GM18526 (cell line): ENCODE data around the gene TOP1.

ENCODE experiments used
- POLR2A ChIP-seq: IDR thresholded peaks from 3 replicates; pipeline ENCODE4 v1.6.1; 2011; ENCODE audit not compliant: insufficient read length; ENCODE audit errors: extremely low read depth

Gene TOP1

DNA sequence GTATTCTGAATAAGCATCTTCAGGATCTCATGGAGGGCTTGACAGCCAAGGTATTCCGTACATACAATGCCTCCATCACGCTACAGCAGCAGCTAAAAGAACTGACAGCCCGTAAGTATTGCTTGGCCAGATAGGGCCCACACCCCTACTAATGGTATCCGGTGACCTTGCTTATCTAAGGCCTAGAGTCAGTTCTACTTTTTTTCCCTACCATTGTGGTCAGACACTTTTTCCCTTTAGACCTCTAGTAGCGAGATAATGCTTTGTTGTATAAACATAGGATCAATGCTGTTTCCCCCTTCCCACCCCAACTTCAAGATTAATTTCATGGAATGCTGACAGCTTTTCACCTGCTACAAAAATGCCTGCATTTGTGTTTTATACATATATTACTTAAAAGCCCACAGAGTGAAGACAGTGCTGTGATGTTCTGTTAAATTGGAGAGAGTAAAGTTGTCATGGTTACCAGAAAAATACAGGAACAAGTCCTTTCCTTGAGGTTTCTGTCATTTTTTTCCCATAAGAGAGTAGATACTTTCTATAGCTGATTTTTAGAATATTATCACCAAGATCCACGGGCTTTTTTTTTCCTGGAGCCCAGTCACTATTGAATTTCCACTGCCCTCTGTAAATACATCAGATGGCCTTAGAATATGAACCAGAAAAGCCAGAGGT is 87.8 kb downstream of the TOP1 start:
- TF ChIP-seq POLR2A = no peak

DNA sequence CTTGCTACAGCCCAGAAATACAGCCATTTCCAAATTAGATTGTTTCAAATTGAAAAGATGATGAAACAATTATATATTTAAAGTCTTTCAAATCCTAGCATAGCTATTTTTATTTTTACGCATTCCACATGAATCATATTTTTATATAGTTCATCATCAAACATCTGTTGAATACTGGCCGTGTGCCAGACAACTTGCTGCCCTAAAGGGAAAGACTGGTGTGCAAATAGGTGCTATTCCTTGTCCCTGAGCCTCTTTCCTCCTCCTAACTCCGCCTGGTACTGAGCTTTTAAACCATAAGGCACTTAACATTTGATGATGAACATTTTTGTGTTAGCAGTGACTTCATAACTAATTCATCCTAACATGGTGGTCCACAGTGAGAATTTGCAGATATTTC is 90.0 kb downstream of the TOP1 start:
- no peak for TF ChIP-seq POLR2A

DNA sequence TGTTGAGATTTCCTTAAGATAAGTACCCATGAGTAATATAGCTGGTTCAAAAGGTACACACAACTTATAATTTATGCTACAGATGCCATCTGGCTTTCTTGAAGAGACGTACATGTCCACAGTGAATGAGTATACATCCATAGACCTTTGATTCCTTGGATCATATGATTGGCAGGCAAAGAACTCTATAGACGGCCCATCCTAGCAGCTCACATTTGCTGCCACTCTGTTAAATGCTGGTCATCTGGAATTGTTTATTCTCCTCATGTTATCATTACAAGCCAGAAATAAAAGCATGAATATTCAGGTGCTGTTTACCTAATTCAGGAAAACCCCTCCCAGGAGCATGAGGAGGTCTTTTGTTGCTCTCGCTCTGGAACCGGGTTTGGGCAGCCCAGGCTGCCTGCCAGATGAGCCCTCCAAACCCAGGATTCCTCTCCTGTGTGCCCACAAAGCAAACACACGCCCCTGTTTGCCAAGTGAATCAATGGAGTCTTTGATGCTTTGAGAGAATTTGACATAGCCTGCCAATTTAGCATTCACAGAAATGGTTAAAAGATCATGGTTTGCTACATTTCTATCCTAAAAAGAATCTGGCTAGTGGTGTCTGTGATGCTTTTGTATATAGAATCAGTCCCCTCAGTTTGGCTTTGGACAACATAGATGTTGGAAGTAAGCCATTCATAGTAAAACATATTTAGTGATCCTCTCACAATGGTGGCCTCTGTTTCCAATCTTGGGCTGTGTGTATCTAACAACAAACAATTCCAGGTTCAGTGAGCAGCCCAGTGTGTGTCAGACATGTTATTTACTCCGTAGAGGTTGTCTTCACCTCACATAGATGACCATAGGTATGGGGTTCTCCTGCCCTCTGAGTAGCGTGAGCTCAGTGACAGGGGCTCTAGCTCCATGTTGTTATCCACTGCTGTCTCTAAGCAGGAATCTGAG is 91.3 kb downstream of the TOP1 start:
- TF ChIP-seq POLR2A = no peak

DNA sequence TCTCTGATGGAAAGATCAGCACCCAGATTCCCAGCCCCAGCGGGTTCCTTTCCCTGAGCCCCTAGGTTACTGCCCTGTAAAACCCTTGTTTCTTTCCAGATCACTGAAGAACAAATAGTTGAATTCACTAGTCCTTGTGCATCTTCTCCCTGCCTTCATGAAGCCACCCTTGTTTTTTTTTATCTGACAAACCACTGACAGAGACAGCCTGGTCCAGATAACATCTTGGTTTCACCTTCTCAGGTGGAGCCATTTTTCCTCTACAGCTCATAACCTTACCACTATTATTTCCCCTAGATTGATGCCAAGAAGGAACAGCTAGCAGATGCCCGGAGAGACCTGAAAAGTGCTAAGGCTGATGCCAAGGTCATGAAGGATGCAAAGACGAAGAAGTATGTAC is 92.8 kb downstream of the TOP1 start:
- no peak for TF ChIP-seq POLR2A

DNA sequence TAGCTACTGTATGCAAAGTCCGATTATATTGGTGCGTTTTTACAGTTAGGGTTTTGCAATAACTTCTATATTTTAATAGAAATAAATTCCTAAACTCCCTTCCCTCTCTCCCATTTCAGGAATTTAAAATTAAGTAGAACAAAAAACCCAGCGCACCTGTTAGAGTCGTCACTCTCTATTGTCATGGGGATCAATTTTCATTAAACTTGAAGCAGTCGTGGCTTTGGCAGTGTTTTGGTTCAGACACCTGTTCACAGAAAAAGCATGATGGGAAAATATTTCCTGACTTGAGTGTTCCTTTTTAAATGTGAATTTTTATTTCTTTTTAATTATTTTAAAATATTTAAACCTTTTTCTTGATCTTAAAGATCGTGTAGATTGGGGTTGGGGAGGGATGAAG is 95.0 kb downstream of the TOP1 start:
- no peak for TF ChIP-seq POLR2A

DNA sequence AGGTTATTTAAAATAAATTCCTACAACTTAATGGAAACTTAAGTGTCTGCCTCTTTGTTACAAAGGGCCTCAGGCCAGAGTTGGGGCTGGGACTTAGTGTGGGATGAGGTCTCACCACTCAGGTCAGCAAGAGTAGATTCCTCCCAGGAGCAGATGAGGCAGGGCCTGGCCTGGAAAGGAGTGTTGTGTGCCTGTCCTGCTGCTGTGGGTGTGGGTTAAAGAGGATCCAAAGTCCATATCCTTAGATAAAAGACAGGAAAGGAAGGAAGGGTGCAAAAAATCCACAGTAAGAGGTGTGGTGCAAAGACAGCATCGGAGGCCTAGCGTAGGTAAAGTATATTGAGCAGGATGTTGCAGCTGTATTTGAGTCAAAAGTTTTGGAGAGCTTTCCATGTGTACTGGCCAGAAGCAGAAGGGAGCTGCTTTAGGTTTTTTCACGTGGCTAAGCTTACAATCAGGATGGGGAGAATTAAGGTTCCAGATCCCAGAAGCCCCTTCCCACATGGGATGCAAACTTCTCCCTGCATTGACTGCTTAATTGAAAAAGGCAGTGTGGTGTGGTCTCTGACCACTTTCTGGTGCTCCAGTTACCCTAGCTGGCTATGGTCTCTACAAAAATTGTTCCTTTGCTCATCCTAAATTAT is 96.0 kb downstream of the TOP1 start:
- TF ChIP-seq POLR2A = no peak

DNA sequence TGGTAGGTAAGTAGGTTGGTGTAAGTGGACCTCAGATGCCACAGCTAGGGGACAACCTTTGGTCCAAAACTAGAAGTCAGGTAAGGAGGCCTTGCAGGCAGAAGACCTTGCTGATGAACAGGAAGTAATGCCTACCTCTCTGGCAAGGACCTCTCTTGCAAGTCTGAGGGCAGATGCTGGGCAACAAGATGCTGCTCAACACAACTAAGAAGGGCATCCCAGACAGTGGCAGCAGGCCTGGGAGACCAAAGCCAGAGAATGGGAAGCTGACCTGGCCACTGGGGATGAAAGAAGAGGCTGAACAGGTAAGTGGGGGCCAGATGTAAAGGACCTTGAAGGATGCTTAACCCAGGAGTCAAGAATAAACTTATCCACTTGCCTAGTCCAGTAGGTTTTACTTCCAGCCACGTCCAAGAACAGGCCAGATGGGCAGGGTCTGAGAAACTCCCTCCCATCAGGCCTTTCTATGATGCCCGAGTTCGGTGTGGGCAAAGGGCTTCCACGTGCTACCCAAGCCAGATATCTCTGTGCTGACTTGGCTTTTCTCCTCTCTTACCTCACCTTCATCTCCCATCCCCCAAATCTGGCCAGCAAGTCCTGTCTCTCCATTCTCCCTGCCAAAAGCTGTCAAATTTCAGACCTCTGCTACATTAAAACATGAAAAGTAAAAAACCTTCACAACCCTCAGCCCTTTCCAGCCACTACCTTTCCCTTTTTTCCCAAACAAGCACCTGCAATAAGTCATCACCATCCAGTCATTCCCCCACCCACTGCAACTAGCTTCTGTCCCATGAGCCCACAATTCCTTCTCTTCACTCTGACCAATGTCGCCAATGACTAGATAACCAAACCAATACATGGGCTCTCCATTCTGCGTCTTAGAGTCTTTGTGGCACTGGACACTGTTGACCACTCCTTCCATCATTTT is 97.2 kb downstream of the TOP1 start:
- TF ChIP-seq POLR2A = no peak

DNA sequence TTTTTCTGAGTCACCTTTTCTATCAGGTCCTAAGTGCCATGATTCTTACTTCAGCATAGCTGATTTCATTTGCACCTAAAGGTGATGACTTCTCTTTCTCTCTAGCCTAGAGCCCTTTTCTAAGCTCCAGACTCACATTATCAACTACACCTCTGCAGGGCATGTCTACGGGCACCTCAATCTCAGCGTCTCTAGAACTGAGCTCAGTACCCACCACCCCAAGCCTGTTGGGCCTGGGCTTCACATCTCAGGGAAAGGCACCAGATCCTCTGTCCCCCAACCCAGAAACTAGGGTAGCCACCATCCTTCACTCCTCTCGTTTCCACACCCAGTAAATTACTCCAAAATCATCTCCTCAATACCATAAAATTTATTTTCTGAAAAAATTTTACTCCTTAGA is 98.1 kb downstream of the TOP1 start:
- no peak for TF ChIP-seq POLR2A

DNA sequence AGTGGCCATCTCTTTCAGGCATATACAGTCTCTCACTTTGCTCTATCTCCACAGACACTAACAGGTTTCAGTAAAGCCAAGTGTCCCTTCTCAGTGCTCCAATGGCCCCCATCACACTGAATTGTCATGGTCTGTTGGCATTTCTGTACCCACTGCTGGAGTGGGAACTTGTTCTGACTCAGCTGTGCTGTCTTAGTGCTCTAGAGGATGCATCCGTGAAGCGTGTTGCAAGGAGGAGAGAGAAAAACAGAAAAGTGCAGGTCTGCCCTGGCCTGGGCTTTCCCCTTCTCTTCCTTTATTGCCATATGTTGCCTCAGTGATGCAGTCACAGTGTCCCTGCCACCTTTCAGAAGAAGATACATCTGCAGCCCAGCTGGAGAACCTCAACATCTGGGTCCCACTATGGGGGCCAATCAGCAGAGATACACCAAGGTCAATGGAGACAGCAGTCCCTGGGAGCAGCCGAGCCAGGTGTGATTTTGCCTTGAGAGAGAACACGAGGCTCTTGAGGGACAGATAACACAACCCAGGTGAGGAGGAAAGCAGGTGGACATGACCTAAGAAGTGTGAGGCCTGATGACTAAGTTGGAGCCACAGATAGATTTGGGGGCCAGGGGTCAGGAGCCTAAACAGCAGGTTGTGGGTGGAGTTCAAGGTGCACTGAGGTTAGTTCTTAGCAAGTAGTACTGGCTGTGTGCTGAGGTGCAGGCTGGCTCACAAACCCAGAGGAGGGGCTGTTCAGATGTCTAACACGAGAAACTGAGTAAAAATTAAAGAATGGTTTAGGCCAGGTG is 103.2 kb downstream of the TOP1 start:
- TF ChIP-seq POLR2A = no peak

DNA sequence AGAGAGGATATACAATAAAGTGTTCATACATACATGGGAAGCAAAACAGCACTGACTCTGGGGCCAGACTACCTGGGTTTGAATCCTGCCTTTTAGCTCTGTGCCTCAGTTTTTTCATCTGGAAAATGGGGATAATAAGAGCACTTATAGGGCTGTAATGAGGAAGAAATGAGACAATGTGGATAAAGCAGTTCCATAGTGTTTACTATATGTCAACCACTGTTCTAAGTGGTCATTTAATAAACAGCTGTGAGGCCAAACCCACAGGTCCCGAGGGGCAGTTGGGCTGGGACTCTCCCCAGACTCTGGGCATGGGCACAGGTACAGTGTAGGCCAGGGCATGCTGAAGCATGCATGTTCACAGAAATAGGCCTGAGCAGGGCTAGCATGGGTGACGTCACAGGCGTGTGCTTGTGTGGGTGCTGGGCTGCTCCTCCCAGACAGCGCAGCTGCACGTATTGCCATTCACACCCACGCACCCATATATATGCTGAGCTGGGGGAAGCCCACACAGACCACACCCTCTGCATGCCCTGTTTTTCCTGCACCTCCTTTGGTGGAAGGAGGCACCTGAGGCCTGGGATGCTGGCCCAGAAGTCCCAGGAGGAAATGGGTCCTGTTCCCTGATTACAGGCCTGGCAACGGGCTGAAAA is 105.2 kb downstream of the TOP1 start:
- TF ChIP-seq POLR2A = no peak

DNA sequence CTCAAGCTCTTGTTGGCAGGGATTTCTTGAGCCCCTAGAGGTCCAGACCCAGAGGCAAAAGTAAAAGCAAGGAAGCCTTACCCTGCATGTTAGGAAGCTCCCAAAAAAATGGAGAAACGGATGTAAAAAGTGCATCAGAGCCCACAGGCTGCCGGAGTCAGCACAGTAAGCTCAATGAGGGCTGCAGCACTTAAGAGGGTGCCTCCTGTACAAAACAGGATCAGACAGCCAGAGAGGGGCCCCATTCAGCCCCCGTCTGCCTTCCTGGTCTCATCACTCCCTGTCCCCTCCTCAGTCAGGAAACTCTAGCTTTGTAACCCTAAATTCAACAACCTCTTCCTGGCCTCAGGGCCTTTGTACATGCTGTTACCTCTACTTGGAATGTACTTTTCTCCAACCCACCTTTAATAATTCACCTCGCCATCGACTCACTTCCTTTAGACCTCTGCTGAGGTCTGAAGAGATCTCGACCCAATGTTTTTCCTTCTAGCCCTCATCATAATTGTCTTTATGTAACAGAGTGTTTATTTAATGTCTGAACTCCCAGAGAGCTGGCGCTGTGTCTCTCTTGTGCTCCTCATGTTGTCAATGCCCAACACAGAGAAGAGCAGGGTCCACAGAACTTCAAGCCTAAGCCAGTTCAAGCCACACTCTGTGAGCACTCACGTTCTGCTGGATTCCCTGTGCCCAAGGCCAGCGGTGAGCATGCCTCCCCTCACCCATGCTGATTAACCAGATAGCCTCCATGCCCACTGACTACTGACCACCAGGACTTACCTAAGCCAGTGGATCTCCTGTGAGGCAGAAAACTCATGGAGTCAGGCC is 106.0 kb downstream of the TOP1 start:
- no peak for TF ChIP-seq POLR2A

DNA sequence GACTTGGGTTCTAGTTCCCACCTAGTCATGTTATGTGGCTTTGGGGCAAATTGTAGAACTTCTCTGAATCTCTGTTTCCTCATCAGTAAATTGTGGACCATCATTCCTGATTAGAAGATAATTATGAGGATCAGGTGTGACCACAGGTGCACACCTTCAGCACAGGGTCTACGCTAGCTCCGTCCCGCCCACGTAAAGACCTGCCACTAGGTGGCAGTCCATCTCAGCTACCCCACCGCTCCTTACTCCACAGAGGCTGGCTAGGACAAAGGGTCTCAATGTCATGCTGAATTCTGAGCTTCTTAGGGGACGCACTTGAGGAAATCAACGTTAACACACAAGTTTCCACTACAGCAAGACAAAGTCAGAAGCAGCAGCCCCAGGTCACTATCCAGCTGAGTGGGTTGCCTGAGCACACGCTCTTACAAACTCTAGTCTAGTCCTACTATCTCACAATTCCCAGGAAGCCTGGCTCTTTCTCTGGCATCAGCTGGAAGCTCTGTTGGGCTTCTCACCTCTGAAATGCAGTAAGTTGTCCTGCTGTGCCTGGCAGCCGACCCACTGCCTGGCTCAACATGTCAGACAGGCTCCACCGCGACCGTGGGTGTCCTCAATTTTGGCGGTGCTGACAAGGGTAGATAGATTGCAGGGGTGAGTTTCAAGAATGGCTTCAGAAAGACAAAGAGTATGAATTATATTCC is 106.7 kb downstream of the TOP1 start:
- no peak for TF ChIP-seq POLR2A

DNA sequence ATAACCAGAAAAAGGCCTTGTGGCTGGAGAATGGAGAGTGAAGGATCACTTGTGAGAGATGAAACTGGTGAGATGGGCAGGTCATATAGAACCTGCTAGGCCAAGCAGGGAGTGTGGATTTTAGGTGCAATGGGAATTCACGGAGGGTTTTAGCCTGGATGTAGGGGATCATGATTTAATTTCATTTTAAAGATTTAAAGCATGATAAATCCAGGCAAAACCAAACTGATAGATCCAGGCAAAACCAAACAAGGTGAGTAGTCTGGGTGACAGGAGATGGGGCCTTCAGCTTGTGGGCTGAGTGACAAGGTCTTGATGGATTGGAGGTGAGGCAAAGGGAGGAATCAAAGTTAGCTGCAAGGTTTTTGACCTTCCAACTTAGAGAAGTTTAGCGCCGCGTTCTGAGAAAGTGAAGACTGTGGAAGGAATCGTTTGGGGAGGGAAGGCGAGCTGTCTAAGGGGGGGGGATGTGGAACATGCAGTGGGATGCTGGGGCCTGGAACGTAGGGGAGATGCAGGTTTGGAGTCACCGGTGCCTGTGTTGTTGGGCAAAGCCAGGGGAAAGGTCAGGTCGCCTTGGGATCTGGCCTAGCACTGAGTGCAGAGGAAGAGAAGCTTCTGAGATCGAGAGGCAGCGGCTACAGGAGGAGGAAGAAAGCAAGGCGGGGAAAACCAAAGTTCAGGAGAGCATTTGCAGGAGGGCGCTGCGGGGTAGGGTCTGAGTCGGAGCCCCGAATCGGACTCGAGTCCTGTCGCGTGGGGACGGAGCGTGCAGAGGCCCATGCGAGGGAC is 107.5 kb downstream of the TOP1 start:
- TF ChIP-seq POLR2A = no peak
